Measurements from ENCODE around the gene MARCKSL1. TPM values are rescaled to one million over a fixed set of nuclear protein-coding genes. Genes with fewer than 3 reads are reported as not detected.

MARCKSL1 gene
- polyA plus RNA-seq, 1 donor from 2014 or later: 694 TPM

DNA sequence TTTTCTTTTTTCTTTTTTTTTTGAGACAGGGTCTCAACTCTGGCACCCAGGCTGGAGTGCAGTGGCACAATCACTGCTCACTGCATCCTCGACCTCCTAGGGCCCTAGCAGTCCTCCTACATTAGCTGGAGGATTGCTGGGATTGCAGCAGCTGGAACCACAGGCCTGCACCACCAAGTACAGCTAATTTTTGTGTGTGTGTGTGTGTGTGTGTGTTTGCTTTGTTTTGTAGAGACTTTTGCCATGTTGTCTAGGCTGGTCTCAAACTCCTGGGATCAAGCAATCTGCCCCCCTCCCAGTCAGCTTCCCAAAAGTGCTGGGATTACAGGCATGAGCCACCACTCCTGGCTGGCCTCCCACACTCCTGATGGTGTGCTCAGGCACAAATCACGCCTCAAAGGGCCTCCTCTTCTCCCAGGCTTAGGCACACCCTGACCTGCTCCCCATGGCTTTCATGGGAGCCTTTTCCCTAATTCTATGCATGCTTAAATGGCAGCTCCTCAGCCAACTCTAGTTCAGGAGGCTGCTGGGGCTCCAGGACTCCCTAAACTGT lies 16.9 kb upstream of the MARCKSL1 start:
- H3K79me2 ChIP-seq (replicated peaks; ENCODE audit: insufficient read depth, low read length): no peaks in the 10 kb centered on the region
- H3K27me3 ChIP-seq (ENCODE audit: insufficient read depth, low read depth, low read length): no peaks in the 10 kb centered on the region
- H3F3A ChIP-seq (ENCODE audit: insufficient read depth, low read length, poor library complexity, severe bottlenecking): no peaks in the 10 kb centered on the region
- no peak overlapping the region for H2AFZ ChIP-seq (ENCODE audit: low read depth, low read length)
- H3K9me3 ChIP-seq (ENCODE audit: low read length): no peaks in the 10 kb centered on the region
- TF ChIP-seq EP300 (conservative IDR thresholded peaks at IDR 0.05; ENCODE audit: poor library complexity, severe bottlenecking): no peak
- no peak for TF ChIP-seq EZH2 (IDR thresholded peaks at IDR 0.05; ENCODE audit: borderline replicate concordance, insufficient read depth, low read length, poor library complexity, severe bottlenecking)
- TF ChIP-seq, protein P1, sequence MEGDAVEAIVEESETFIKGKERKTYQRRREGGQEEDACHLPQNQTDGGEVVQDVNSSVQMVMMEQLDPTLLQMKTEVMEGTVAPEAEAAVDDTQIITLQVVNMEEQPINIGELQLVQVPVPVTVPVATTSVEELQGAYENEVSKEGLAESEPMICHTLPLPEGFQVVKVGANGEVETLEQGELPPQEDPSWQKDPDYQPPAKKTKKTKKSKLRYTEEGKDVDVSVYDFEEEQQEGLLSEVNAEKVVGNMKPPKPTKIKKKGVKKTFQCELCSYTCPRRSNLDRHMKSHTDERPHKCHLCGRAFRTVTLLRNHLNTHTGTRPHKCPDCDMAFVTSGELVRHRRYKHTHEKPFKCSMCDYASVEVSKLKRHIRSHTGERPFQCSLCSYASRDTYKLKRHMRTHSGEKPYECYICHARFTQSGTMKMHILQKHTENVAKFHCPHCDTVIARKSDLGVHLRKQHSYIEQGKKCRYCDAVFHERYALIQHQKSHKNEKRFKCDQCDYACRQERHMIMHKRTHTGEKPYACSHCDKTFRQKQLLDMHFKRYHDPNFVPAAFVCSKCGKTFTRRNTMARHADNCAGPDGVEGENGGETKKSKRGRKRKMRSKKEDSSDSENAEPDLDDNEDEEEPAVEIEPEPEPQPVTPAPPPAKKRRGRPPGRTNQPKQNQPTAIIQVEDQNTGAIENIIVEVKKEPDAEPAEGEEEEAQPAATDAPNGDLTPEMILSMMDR (IDR thresholded peaks at IDR 0.05; ENCODE audit: poor library complexity, severe bottlenecking): no peak
- no peak for TF ChIP-seq TAF1 (IDR thresholded peaks at IDR 0.05; ENCODE audit: low read depth)
- TF ChIP-seq POLR2AphosphoS5 (IDR thresholded peaks at IDR 0.05): no peak
- TF ChIP-seq SMC3 (conservative IDR thresholded peaks at IDR 0.05; ENCODE audit: poor library complexity): no peak
- TF ChIP-seq, protein P2, sequence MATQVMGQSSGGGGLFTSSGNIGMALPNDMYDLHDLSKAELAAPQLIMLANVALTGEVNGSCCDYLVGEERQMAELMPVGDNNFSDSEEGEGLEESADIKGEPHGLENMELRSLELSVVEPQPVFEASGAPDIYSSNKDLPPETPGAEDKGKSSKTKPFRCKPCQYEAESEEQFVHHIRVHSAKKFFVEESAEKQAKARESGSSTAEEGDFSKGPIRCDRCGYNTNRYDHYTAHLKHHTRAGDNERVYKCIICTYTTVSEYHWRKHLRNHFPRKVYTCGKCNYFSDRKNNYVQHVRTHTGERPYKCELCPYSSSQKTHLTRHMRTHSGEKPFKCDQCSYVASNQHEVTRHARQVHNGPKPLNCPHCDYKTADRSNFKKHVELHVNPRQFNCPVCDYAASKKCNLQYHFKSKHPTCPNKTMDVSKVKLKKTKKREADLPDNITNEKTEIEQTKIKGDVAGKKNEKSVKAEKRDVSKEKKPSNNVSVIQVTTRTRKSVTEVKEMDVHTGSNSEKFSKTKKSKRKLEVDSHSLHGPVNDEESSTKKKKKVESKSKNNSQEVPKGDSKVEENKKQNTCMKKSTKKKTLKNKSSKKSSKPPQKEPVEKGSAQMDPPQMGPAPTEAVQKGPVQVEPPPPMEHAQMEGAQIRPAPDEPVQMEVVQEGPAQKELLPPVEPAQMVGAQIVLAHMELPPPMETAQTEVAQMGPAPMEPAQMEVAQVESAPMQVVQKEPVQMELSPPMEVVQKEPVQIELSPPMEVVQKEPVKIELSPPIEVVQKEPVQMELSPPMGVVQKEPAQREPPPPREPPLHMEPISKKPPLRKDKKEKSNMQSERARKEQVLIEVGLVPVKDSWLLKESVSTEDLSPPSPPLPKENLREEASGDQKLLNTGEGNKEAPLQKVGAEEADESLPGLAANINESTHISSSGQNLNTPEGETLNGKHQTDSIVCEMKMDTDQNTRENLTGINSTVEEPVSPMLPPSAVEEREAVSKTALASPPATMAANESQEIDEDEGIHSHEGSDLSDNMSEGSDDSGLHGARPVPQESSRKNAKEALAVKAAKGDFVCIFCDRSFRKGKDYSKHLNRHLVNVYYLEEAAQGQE (IDR thresholded peaks at IDR 0.05; ENCODE audit: borderline replicate concordance): no peak
- no peak for TF ChIP-seq RAD21 (conservative IDR thresholded peaks at IDR 0.05)
- TF ChIP-seq MXI1 (conservative IDR thresholded peaks at IDR 0.05; ENCODE audit: poor library complexity, severe bottlenecking): no peak
- H3K36me3 ChIP-seq (ENCODE audit: insufficient read depth, low read length): no peaks in the 10 kb centered on the region
- H3K27ac ChIP-seq (ENCODE audit: low read length): no peak overlapping the region
- peak overlapping the region; percentile 78 for H3K9ac ChIP-seq (ENCODE audit: low read length)
- H3K9me2 ChIP-seq (ENCODE audit: insufficient read depth, low read length): no peaks in the 10 kb centered on the region
- no peak overlapping the region for H3K4me2 ChIP-seq (ENCODE audit: low read length)
- H4K20me1 ChIP-seq (ENCODE audit: insufficient read depth): no peaks in the 10 kb centered on the region
- no peak overlapping the region for H3K4me3 ChIP-seq (ENCODE audit: low read length)

DNA sequence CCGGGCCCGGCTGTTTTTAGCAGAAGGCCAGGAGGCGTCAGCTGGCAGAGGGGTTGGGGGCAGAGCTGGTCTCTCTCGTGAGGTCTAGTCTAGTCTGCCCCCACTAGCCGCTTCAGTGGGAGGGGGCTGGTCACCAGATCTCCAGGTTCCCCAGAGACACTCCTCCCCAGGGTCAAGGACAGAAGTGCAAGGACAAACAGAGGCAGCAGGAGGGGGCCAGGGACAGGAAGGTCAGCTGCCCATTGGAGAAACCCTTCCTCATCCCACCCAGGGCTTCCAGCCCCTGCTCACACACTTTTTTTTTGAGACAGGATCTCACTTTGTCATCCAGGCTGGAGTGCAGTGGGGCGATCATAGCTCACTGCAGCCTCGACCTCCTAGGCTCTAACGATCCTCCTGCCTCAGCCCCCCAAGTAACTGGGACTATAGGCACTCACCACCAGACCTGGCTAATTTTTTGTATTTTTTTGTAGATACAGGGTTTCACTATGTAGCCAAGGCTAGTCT lies 16.3 kb upstream of the MARCKSL1 start:
- H3K9me2 ChIP-seq (ENCODE audit: insufficient read depth, low read length): no peaks in the 10 kb centered on the region
- H3F3A ChIP-seq (ENCODE audit: insufficient read depth, low read length, poor library complexity, severe bottlenecking): no peaks in the 10 kb centered on the region
- H3K9me3 ChIP-seq (ENCODE audit: low read length): no peaks in the 10 kb centered on the region
- peak overlapping the region; percentile 40 for H3K27ac ChIP-seq (ENCODE audit: low read length)
- H3K36me3 ChIP-seq (ENCODE audit: insufficient read depth, low read length): no peaks in the 10 kb centered on the region
- TF ChIP-seq SMC3 (conservative IDR thresholded peaks at IDR 0.05; ENCODE audit: poor library complexity): no peak
- no peaks in the 10 kb centered on the region for H4K20me1 ChIP-seq (ENCODE audit: insufficient read depth)
- peak overlapping the region; percentile 78 for H3K9ac ChIP-seq (ENCODE audit: low read length)
- peak overlapping the region; percentile 64 for H3K4me2 ChIP-seq (ENCODE audit: low read length)
- H3K27me3 ChIP-seq (ENCODE audit: insufficient read depth, low read depth, low read length): no peaks in the 10 kb centered on the region
- H3K4me3 ChIP-seq (ENCODE audit: low read length): peak overlapping the region; percentile 72
- H2AFZ ChIP-seq (ENCODE audit: low read depth, low read length): no peak overlapping the region
- H3K79me2 ChIP-seq (replicated peaks; ENCODE audit: insufficient read depth, low read length): no peaks in the 10 kb centered on the region
